Activated B cell treated with CpG ODN at 0.5 μM for 24 hours (primary cell): ENCODE measurements around the gene TMEFF2. TPM values are rescaled to one million over a fixed set of nuclear protein-coding genes. Genes with fewer than 3 reads are reported as not detected.

ENCODE experiments used
- ATAC-seq: fragments of 200-7000 bp; cut with Tn5 transposase; one replicate; pipeline ENCODE4 v1.10.0; 2021; ENCODE audit warnings: low read depth, mild to moderate bottlenecking, moderate library complexity
- CTCF ChIA-PET: fragments of 350-600 bp; sonication (Branson Sonifier 250); formaldehyde crosslinking; loops from one replicate; lab custom pipeline; 2021; ENCODE audit warnings: antibody characterized with exemption; lab: Charles Lee
- POLR2A ChIA-PET: fragments of 350-600 bp; sonication (Branson Sonifier 250); formaldehyde crosslinking; loops from one replicate; lab custom pipeline; 2021; ENCODE audit warnings: antibody characterized with exemption; lab: Charles Lee
- DNase-seq: peaks from one replicate; pipeline ENCODE4 v3.0.0; 2022
- H3K27ac Mint-ChIP-seq: one replicate; pipeline ENCODE4 v1.8.0; 2020; ENCODE audit warnings: mixed read lengths
- H3K27me3 Mint-ChIP-seq: one replicate; pipeline ENCODE4 v1.8.0; 2021; ENCODE audit warnings: mixed read lengths
- H3K36me3 Mint-ChIP-seq: one replicate; pipeline ENCODE4 v1.8.0; 2021; ENCODE audit warnings: low read depth, mixed read lengths
- H3K4me1 Mint-ChIP-seq: one replicate; pipeline ENCODE4 v1.8.0; 2021; ENCODE audit warnings: mixed read lengths
- H3K4me3 Mint-ChIP-seq: one replicate; pipeline ENCODE4 v1.8.0; 2020; ENCODE audit warnings: mild to moderate bottlenecking, mixed read lengths
- H3K9me3 Mint-ChIP-seq: one replicate; pipeline ENCODE4 v1.8.0; 2020; ENCODE audit warnings: mixed read lengths
- CTCF ChIP-seq: fragments of 200-600 bp; IDR thresholded peaks from one replicate; pipeline ENCODE4 v1.8.0; 2022; ENCODE audit warnings: antibody characterized with exemption, mild to moderate bottlenecking
- intact Hi-C: fragments of 100-400 bp; cut with micrococcal nuclease; formaldehyde crosslinking; loops from one replicate; pipeline ENCODE4 v1.15.1; 2024
- total RNA-seq: library from RNA; stranded (reverse); gene quantifications from 2 replicates; pipeline ENCODE4 v1.2.3, GENCODE V29; 2022

The TMEFF2 gene
- total RNA-seq, 1 donor from 2014 or later: not detected

- Mint-ChIP-seq H3K36me3 (no peaks in the 10 kb centered on the region), H3K4me1 (peaks cover 12% of the 10 kb centered on the region), H3K27me3 (peaks cover 4% of the 10 kb centered on the region), H3K27ac (no peak overlapping the region), H3K4me3 (peak overlapping the region; percentile 17), H3K9me3 (no peaks in the 10 kb centered on the region)
- ATAC-seq (peak; percentile 50), DNase-seq (no peak)
- TF ChIP-seq CTCF: peak; percentile 53
- ChIA-PET POLR2A (interaction anchor here (0.5 to 1.1 kb wide), 3 partner anchors 34 to 485 kb away, joined by 3 to 5 read pairs (median 4); partner anchors contain the start of gene NABP1), CTCF (interaction anchor here (0.7 to 3.7 kb wide), 36 partner anchors 9 to 1114 kb away, joined by 3 to 171 read pairs (median 6); partner anchors contain the start of gene TMEFF2)
- intact Hi-C loops: loop anchor here (1.0 to 2.0 kb wide), 8 partner anchors 350 to 998 kb away; no protein-coding TSS in a partner anchor
These were observed 32.2 kb downstream of the TMEFF2 start for GRCh38 chr2:192162392-192163042.

- Mint-ChIP-seq H3K4me3 (no peak overlapping the region), H3K36me3 (no peaks in the 10 kb centered on the region), H3K27me3 (peaks cover under 1% of the 10 kb centered on the region), H3K9me3 (no peaks in the 10 kb centered on the region), H3K4me1 (peaks cover 12% of the 10 kb centered on the region), H3K27ac (no peak overlapping the region)
- intact Hi-C loops: loop anchor here (1.0 to 2.0 kb wide), 8 partner anchors 349 to 997 kb away; no protein-coding TSS in a partner anchor
- POLR2A ChIA-PET: interaction anchor here (1.0 to 1.1 kb wide), 2 partner anchors 466 to 484 kb away, joined by 3 to 5 read pairs; partner anchors contain the start of gene NABP1
- no peak for TF ChIP-seq CTCF
- ATAC-seq (no peak), DNase-seq (no peak)
- CTCF ChIA-PET: interaction anchor here (0.7 to 3.7 kb wide), 35 partner anchors 8 to 1114 kb away, joined by 3 to 171 read pairs (median 6); partner anchors contain the start of gene TMEFF2
These were observed 33.0 kb downstream of the TMEFF2 start for GRCh38 chr2:192161656-192162290.

- peaks cover 22% of the 10 kb centered on the region for H3K4me1 Mint-ChIP-seq
- no peaks in the 10 kb centered on the region for H3K9me3 Mint-ChIP-seq
- H3K27ac Mint-ChIP-seq: no peak overlapping the region
- ChIA-PET CTCF (interaction anchor here (0.8 kb wide), 1 partner anchor 605 kb away, joined by 6 read pairs; no protein-coding TSS in a partner anchor), POLR2A (no interaction called here)
- no peak for ATAC-seq
- no peak for TF ChIP-seq CTCF
- no peaks in the 10 kb centered on the region for H3K36me3 Mint-ChIP-seq
- no peak overlapping the region for H3K4me3 Mint-ChIP-seq
- no peak for DNase-seq
- intact Hi-C loops: no loop called here
- H3K27me3 Mint-ChIP-seq: no peaks in the 10 kb centered on the region
These were observed 35.0 kb downstream of the TMEFF2 start for GRCh38 chr2:192159736-192160135.

- ChIA-PET CTCF (interaction anchor here (0.8 kb wide), 1 partner anchor 604 kb away, joined by 6 read pairs; no protein-coding TSS in a partner anchor), POLR2A (no interaction called here)
- peaks cover 22% of the 10 kb centered on the region for H3K4me1 Mint-ChIP-seq
- no peaks in the 10 kb centered on the region for H3K36me3 Mint-ChIP-seq
- DNase-seq: no peak
- no peak for ATAC-seq
- H3K9me3 Mint-ChIP-seq: no peaks in the 10 kb centered on the region
- no peak for TF ChIP-seq CTCF
- no peaks in the 10 kb centered on the region for H3K27me3 Mint-ChIP-seq
- intact Hi-C loops: no loop called here
- H3K27ac Mint-ChIP-seq: no peak overlapping the region
- H3K4me3 Mint-ChIP-seq: no peak overlapping the region
These were observed 35.5 kb downstream of the TMEFF2 start for GRCh38 chr2:192159208-192159607.

GRCh38 chr2:192157776-192158175, 37.0 kb downstream of the TMEFF2 start:
- intact Hi-C loops: no loop called here
- no peak overlapping the region for H3K27ac Mint-ChIP-seq
- CTCF ChIA-PET: interaction anchor here (0.7 kb wide), 1 partner anchor 1105 kb away, joined by 3 read pairs; no protein-coding TSS in a partner anchor

More at GRCh38 chr2:192157776-192158175, 37.0 kb downstream of the TMEFF2 start:
- DNase-seq (no peak), ATAC-seq (no peak)
- Mint-ChIP-seq H3K27me3 (no peaks in the 10 kb centered on the region), H3K4me3 (no peak overlapping the region), H3K9me3 (no peaks in the 10 kb centered on the region), H3K4me1 (peaks cover 22% of the 10 kb centered on the region), H3K36me3 (no peaks in the 10 kb centered on the region)
- TF ChIP-seq CTCF: no peak
- POLR2A ChIA-PET: no interaction called here
